ENCODE measurements around the gene PRKAG2. TPM values are rescaled to one million over a fixed set of nuclear protein-coding genes. Genes with fewer than 3 reads are reported as not detected.
A peak's percentile ranks its signal among the peaks of the same experiment; 100 is the strongest.
"Not testable (repeated sequence)": the region's sequence is repeated elsewhere in the genome, so short reads cannot be mapped to it uniquely, and the experiment has no call there.

PRKAG2 gene
- total RNA-seq, 1 donor = 42.7 TPM

GRCh38 chr7:151540146-151540545 lies 336.8 kb downstream of the PRKAG2 start:
- Histone ChIP-seq H3K4me3 (ENCODE audit: low read length) (no peak overlapping the region), H3K27me3 (ENCODE audit: insufficient read depth, low read length) (peaks cover 2% of the 10 kb centered on the region), H3K4me1 (ENCODE audit: insufficient read depth, low read length) (no peaks in the 10 kb centered on the region), H3K9me3 (ENCODE audit: low read depth, low read length) (no peaks in the 10 kb centered on the region)

- Histone ChIP-seq H3K9me3 (ENCODE audit: low read depth, low read length) (no peaks in the 10 kb centered on the region), H3K4me1 (ENCODE audit: insufficient read depth, low read length) (no peaks in the 10 kb centered on the region), H3K27me3 (ENCODE audit: insufficient read depth, low read length) (peaks cover 2% of the 10 kb centered on the region), H3K4me3 (ENCODE audit: low read length) (no peak overlapping the region)
These were observed 337.7 kb downstream of the PRKAG2 start for GRCh38 chr7:151539088-151539671.

DNA sequence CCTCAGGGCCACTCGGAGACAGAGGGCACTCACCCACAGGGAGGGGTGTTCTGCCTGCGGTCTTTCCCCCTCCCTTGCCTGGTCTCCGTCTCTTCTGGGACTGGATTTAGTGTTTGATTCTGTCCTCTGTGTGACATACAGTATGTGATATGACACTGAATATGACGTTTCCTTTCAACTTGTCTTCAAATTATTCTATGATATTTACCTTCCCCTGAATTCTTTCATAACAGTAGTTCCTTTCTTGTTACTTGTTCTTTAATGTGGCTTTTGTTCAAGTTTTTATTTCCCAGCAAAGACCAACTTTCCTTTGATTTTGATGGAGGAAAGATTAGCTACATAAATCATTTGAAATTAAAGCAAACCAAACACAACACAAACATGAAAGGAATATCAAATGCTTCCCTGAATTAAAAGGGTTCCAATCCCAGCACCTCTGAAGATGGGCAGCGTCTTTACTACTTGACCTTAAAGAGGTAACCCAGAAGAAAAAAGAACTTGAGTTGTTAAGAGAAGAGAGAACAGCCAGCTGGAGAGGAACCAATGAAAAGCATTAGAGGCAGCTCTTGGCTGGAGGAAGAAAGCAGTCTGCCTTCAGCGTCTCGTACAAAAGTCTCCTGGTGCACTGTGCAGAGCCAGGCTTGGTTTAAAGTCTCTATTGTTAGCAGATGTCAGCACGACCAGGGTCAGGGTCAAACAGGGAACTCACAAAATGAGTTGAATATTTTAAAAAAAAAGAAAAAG lies 338.9 kb downstream of the PRKAG2 start:
- H3K4me3 ChIP-seq (ENCODE audit: low read length) = no peak overlapping the region
- no peaks in the 10 kb centered on the region for H3K9me3 ChIP-seq (ENCODE audit: low read depth, low read length)
- H3K4me1 ChIP-seq (ENCODE audit: insufficient read depth, low read length) = no peaks in the 10 kb centered on the region
- H3K27me3 ChIP-seq (ENCODE audit: insufficient read depth, low read length) = peaks cover 2% of the 10 kb centered on the region

DNA sequence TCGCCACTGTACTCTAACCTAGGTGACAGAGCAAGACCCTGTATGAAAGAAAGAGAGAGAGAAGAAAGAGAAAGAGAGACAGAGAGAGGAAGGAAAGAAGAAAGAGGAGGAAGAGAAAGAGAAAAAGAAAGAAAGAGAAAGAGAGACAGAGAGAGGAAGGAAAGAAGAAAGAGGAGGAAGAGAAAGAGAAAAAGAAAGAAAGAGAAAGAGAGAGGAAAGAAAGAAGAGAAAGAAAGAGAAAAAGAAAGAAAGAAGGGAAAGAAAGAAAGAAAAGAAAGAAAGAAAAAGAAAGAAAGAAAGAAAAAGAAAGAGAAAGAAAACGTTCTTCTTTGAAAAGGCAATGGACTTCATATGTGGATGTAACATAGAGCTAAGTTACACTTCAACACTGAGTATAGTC lies 340.7 kb downstream of the PRKAG2 start:
- H3K4me1 ChIP-seq (ENCODE audit: insufficient read depth, low read length); H3K4me3 ChIP-seq (ENCODE audit: low read length); H3K27me3 ChIP-seq (ENCODE audit: insufficient read depth, low read length); H3K9me3 ChIP-seq (ENCODE audit: low read depth, low read length): not testable (repeated sequence)

GRCh38 chr7:151529842-151530241 lies 347.1 kb downstream of the PRKAG2 start:
- no peaks in the 10 kb centered on the region for H3K27me3 ChIP-seq (ENCODE audit: insufficient read depth, low read length)
- H3K4me1 ChIP-seq (ENCODE audit: insufficient read depth, low read length) = no peaks in the 10 kb centered on the region
- H3K4me3 ChIP-seq (ENCODE audit: low read length) = no peak overlapping the region
- H3K9me3 ChIP-seq (ENCODE audit: low read depth, low read length) = peaks cover 12% of the 10 kb centered on the region

DNA sequence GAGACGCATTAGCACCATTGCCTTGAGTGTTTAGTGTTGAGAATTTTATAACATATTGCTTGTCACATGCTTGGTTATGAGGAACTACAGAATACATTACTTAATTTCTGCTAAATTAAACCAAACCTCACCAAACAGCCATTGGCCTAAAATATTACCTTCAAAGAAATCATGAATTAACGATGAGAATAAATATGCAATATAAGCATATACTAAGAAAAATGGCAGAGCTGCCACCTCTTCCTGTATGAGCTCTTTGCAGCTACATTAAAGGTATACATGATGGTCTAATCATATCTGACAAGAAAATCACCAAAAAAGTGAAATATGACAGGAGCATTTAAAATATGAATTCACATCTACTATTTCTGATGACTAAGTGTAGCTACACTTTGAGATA lies 352.1 kb downstream of the PRKAG2 start:
- H3K4me3 ChIP-seq (ENCODE audit: low read length) = no peak overlapping the region
- no peaks in the 10 kb centered on the region for H3K27me3 ChIP-seq (ENCODE audit: insufficient read depth, low read length)
- peaks cover under 1% of the 10 kb centered on the region for H3K9me3 ChIP-seq (ENCODE audit: low read depth, low read length)
- H3K4me1 ChIP-seq (ENCODE audit: insufficient read depth, low read length) = peaks cover 9% of the 10 kb centered on the region

DNA sequence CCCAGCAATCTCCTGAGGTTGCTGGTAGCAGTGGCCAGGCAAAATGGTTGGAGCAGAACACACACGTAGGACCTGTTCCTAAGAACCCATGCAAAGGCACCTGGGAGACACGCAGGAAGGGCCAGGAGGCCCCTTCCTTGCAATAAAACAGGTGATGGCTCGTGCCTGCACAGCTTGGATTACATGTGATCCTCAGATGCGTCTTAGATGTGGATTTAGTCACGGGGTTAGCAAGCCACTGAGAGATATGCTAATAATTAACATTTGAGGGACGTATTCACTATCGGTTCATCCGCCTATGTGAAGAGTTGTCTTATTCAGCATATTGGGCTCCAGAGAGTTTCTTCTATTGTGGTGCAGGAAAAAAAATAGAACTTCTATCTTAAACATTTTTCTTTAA lies 352.6 kb downstream of the PRKAG2 start:
- no peaks in the 10 kb centered on the region for H3K27me3 ChIP-seq (ENCODE audit: insufficient read depth, low read length)
- H3K4me3 ChIP-seq (ENCODE audit: low read length) = no peak overlapping the region

GRCh38 chr7:151520419-151521261 lies 356.3 kb downstream of the PRKAG2 start:
- peak overlapping the region; percentile 60 for H3K4me3 ChIP-seq (ENCODE audit: low read length)
- peaks cover 40% of the 10 kb centered on the region for H3K4me1 ChIP-seq (ENCODE audit: insufficient read depth, low read length)
- H3K9me3 ChIP-seq (ENCODE audit: low read depth, low read length) = no peaks in the 10 kb centered on the region
- H3K27me3 ChIP-seq (ENCODE audit: insufficient read depth, low read length) = no peaks in the 10 kb centered on the region

More for the DNA sequence above, 352.6 kb downstream of the PRKAG2 start:
- no peaks in the 10 kb centered on the region for H3K9me3 ChIP-seq (ENCODE audit: low read depth, low read length)
- peaks cover 9% of the 10 kb centered on the region for H3K4me1 ChIP-seq (ENCODE audit: insufficient read depth, low read length)

GRCh38 chr7:151519765-151520418 lies 357.0 kb downstream of the PRKAG2 start, which contains the start of gene RHEB:
RHEB (minus strand) TSS chr7:151519895; CDS start chr7:151519511, 384 bp downstream.
- Histone ChIP-seq H3K4me3 (ENCODE audit: low read length) (peak within 1 kb of the TSS; percentile 73), H3K9me3 (ENCODE audit: low read depth, low read length) (no peaks in the 10 kb centered on the region), H3K4me1 (ENCODE audit: insufficient read depth, low read length) (peaks cover 48% of the 10 kb centered on the region), H3K27me3 (ENCODE audit: insufficient read depth, low read length) (no peaks in the 10 kb centered on the region)

GRCh38 chr7:151518947-151519764 lies 357.8 kb downstream of the PRKAG2 start:
- Histone ChIP-seq H3K4me3 (ENCODE audit: low read length) (peak overlapping the region; percentile 73), H3K4me1 (ENCODE audit: insufficient read depth, low read length) (peaks cover 55% of the 10 kb centered on the region)
- H3K27me3 ChIP-seq (ENCODE audit: insufficient read depth, low read length); H3K9me3 ChIP-seq (ENCODE audit: low read depth, low read length): not testable (repeated sequence)

GRCh38 chr7:151518105-151518946 lies 358.6 kb downstream of the PRKAG2 start:
- no peaks in the 10 kb centered on the region for H3K27me3 ChIP-seq (ENCODE audit: insufficient read depth, low read length)
- H3K4me1 ChIP-seq (ENCODE audit: insufficient read depth, low read length) = peaks cover 55% of the 10 kb centered on the region
- H3K9me3 ChIP-seq (ENCODE audit: low read depth, low read length) = no peaks in the 10 kb centered on the region
- peak overlapping the region; percentile 73 for H3K4me3 ChIP-seq (ENCODE audit: low read length)

DNA sequence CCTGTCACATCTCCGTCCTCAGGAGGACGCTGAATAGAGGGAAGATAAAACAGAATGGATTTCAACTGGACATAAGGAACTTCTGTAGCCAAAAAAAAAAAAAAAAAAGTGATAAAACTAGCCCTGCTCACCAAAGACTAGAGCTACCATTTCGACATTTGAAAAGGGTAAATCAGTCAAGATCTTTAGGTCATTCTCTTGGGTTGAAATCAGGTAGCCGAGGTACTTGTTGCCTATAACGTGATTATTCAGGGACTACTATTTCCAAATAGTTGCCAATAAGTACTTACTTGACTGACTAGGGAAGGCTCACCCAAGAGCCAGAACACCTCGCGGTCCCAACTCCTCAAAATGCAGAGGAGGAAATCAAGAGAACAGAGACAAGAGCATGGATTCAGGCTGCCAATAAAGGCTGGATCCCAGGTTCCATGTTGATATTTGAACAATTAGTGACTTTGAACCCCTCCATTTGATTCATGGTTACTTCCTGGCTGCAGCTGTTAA lies 359.3 kb downstream of the PRKAG2 start:
- Histone ChIP-seq H3K4me3 (ENCODE audit: low read length) (peak overlapping the region; percentile 73), H3K27me3 (ENCODE audit: insufficient read depth, low read length) (no peaks in the 10 kb centered on the region), H3K4me1 (ENCODE audit: insufficient read depth, low read length) (peaks cover 56% of the 10 kb centered on the region)

GRCh38 chr7:151515276-151515565 lies 361.7 kb downstream of the PRKAG2 start:
- Histone ChIP-seq H3K4me3 (ENCODE audit: low read length) (no peak overlapping the region), H3K4me1 (ENCODE audit: insufficient read depth, low read length) (peaks cover 71% of the 10 kb centered on the region)

More for the DNA sequence above, 359.3 kb downstream of the PRKAG2 start:
- H3K9me3 ChIP-seq (ENCODE audit: low read depth, low read length) = no peaks in the 10 kb centered on the region

More at GRCh38 chr7:151515276-151515565, 361.7 kb downstream of the PRKAG2 start:
- no peaks in the 10 kb centered on the region for H3K9me3 ChIP-seq (ENCODE audit: low read depth, low read length)
- no peaks in the 10 kb centered on the region for H3K27me3 ChIP-seq (ENCODE audit: insufficient read depth, low read length)

Data from mononuclear cell (primary cell).